ENCODE measurements around the gene PAK2. TPM values are rescaled to one million over a fixed set of nuclear protein-coding genes. Genes with fewer than 3 reads are reported as not detected.

Gene PAK2
- 56.3 TPM for polyA plus RNA-seq (2013, experiment 1 of 2)
- polyA plus RNA-seq (2013, experiment 2 of 2), result 52.5 TPM

DNA sequence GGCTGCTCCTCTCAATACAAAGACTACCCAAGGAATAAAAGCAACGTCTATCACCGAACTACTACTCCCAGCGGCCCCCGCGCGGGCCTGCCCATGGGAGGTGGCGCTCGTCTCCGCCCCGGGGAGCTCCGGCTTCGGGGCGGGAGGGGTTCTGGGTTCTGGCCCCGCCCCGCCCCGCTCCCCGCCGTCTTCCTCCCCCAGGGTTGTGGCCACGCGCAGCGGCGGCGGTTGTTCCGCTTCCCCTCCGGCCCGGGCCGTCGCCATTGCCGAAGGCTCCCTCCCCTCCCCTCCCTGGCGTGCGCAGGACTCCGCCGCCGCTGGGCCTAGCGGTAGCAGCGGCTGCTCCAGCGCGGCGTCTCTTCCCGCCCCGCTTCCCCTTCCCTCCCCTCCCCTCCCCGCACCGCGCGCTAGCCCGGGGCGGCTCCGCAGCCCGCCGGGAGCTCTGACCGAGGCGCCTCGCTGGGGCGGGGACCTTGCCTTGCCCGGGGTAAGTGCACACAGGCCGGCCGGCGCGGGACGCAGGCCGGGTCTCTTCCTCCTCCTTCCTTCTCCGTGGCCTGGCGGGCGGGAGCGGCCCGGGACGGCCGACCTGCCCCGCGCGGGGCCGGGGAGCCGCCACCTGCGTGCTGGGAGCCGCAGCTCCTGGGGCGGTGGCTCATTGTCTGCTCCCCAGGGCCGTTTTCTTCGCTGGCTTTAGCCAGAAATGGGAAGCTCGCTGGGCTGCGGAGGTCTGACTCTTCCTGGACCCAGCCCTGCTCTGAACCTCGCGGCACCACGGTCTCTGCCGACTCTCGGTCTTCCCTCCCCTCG lies at the start of gene PAK2:
Gene PAK2 (plus strand): TSS at position 187 of the 810 bp plus-strand sequence. CDS start 42,790 bp downstream, outside the sequence.
- peak within 1 kb of the TSS; percentile 94 for H3K27ac ChIP-seq (ENCODE audit: low read depth, low read length, severe bottlenecking)
- WGBS, 2 experiments (ENCODE audit: insufficient coverage in 2 of 2), result 0% methylated on average over 40 to 57 of the region's 86 CpGs
- peaks cover 9% of the 10 kb centered on the region for H3K36me3 ChIP-seq (ENCODE audit: control insufficient read depth, insufficient read depth, low read length)
- H3K9me3 ChIP-seq (ENCODE audit: control insufficient read depth, low read length), result no peaks in the 10 kb centered on the region
- H3K4me3 ChIP-seq (ENCODE audit: extremely low read depth, insufficient read depth, low read length, poor library complexity, severe bottlenecking), result peak within 1 kb of the TSS; percentile 97
- H3K4me1 ChIP-seq (ENCODE audit: control insufficient read depth, insufficient read depth, low read length, poor library complexity, severe bottlenecking), result no peaks in the 10 kb centered on the region

DNA sequence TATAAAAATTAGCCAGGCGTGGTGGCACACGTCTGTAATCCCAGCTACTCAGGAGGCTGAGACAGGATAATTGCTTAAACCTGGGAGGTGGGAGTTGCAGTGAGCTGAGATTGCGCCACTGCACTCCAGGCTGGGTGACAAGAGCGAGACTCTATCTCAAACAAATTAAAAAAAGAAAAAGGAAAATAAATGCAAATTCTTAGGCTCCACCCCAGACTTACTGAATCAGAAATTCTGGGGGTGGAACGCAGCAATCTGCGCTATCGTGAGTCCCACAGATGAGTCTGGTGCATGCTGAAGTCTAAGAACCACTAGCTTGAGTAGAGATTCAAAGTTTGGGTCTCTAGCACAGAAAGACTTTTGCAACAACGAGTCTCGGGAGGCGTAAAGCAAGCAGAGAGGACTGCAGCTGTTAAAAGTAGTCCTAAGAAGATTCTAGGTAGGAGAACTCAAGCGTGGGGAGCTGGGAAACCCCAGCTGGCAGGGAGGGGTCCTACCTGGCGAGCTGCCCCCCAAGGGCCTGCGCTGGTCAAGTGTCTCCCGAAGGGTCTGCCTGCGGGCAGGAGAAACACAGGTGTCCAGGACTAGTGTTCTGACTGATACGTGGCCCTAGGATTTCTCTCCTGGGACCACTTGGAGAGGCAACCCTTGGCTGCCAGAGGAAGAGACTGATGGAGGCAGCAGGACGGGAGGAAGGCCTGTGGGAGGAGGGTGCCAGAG lies 49.6 kb upstream of the PAK2 start:
- Histone ChIP-seq H3K27ac (ENCODE audit: low read depth, low read length, severe bottlenecking) (no peak overlapping the region), H3K36me3 (ENCODE audit: control insufficient read depth, insufficient read depth, low read length) (no peaks in the 10 kb centered on the region), H3K9me3 (ENCODE audit: control insufficient read depth, low read length) (no peaks in the 10 kb centered on the region), H3K4me1 (ENCODE audit: control insufficient read depth, insufficient read depth, low read length, poor library complexity, severe bottlenecking) (peaks cover 5% of the 10 kb centered on the region), H3K4me3 (ENCODE audit: extremely low read depth, insufficient read depth, low read length, poor library complexity, severe bottlenecking) (no peak overlapping the region)
- whole genome bisulfite sequencing, 2 experiments (ENCODE audit: insufficient coverage in 2 of 2), result 92 to 95% methylated on average over 13 to 15 of the region's 17 CpGs

DNA sequence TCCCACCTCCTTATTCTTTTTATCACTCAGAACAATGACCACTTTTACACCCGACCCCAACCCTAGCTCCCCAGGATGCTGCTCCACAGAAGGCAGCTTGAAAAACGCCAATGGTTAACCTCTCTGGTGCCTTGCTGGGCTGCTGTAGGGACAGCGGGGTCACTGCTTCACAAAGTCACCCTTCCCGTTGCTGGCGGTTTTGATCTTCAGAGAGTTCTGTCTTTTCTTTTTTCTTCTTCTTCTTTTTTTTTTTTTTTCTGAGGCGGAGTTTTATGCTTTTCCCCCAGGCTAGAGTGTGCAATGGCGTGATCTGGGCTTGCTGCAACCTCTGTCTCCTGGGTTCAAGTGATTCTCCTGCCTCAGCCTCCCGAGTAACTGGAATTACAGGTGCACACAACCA lies 48.3 kb upstream of the PAK2 start:
- no peaks in the 10 kb centered on the region for H3K36me3 ChIP-seq (ENCODE audit: control insufficient read depth, insufficient read depth, low read length)
- no peaks in the 10 kb centered on the region for H3K4me1 ChIP-seq (ENCODE audit: control insufficient read depth, insufficient read depth, low read length, poor library complexity, severe bottlenecking)
- no peak overlapping the region for H3K4me3 ChIP-seq (ENCODE audit: extremely low read depth, insufficient read depth, low read length, poor library complexity, severe bottlenecking)
- no peaks in the 10 kb centered on the region for H3K9me3 ChIP-seq (ENCODE audit: control insufficient read depth, low read length)
- WGBS, 2 experiments (ENCODE audit: insufficient coverage in 2 of 2), result 80 to 82% methylated on average over 7 of the region's 8 CpGs
- no peak overlapping the region for H3K27ac ChIP-seq (ENCODE audit: low read depth, low read length, severe bottlenecking)

DNA sequence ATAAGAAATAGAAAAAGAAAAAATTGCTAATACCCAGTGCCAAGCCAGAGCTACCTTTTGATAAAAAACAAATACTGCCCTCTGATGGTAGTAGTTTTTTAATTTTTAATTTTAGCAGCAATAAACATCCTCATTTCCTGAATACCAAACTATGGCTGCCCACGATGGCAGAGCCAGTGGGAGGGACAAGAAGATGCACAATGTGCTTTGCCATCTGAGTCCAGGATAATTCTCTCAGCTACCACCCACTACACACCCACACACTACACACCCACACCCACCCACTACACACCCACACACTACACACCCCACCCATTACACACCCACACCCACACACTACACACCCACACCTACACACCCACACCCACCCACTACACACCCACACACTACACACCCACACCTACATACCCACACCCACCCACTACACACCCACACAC lies 45.4 kb upstream of the PAK2 start:
- Histone ChIP-seq H3K9me3 (ENCODE audit: control insufficient read depth, low read length) (no peaks in the 10 kb centered on the region), H3K27ac (ENCODE audit: low read depth, low read length, severe bottlenecking) (no peak overlapping the region), H3K4me3 (ENCODE audit: extremely low read depth, insufficient read depth, low read length, poor library complexity, severe bottlenecking) (no peak overlapping the region), H3K4me1 (ENCODE audit: control insufficient read depth, insufficient read depth, low read length, poor library complexity, severe bottlenecking) (no peaks in the 10 kb centered on the region), H3K36me3 (ENCODE audit: control insufficient read depth, insufficient read depth, low read length) (no peaks in the 10 kb centered on the region)
- 83% methylated on average over 1 of the region's 1 CpG; no CpG with 5 or more reads in 1 of the 2 experiments for WGBS, 2 experiments (ENCODE audit: insufficient coverage in 2 of 2)

DNA sequence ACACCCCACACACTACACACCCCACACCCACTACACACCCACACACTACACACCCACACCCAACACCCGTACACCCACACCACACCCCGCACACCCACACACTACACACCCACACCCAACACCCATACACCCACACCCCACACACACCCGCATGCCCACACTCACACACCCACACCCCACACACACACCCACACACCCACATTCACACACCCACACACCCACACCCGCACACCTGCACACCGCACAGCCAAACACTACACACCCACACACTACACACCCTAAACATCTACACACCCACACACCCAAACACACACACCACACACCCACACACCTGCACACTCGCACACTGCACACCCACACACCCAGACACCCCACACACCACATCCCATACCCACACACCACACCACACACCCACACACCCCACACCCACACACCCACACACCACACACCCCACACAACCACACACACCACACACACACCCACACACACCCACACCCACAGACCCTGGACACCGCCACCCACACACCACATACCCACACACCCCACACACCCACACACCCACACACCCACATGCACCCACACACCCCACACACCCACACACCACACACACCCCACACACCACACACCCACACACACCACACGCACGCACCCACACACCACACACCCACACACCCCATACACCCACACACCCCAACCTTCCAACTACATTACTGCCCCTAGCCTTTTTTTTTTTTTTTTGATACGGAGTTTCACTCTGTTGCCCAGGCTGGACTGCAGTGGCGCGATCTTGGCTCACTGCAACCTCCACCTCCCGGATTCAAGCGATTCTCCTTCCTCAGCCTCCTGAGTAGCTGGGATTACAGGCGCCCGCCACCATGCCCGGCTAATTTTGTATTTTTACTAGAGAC lies 44.5 kb upstream of the PAK2 start:
- no peak overlapping the region for H3K27ac ChIP-seq (ENCODE audit: low read depth, low read length, severe bottlenecking)
- H3K9me3 ChIP-seq (ENCODE audit: control insufficient read depth, low read length), result no peaks in the 10 kb centered on the region
- H3K4me1 ChIP-seq (ENCODE audit: control insufficient read depth, insufficient read depth, low read length, poor library complexity, severe bottlenecking), result peaks cover 3% of the 10 kb centered on the region
- WGBS, 2 experiments (ENCODE audit: insufficient coverage in 2 of 2), result 91 to 100% methylated on average over 2 to 12 of the region's 17 CpGs
- H3K4me3 ChIP-seq (ENCODE audit: extremely low read depth, insufficient read depth, low read length, poor library complexity, severe bottlenecking), result no peak overlapping the region
- no peaks in the 10 kb centered on the region for H3K36me3 ChIP-seq (ENCODE audit: control insufficient read depth, insufficient read depth, low read length)

DNA sequence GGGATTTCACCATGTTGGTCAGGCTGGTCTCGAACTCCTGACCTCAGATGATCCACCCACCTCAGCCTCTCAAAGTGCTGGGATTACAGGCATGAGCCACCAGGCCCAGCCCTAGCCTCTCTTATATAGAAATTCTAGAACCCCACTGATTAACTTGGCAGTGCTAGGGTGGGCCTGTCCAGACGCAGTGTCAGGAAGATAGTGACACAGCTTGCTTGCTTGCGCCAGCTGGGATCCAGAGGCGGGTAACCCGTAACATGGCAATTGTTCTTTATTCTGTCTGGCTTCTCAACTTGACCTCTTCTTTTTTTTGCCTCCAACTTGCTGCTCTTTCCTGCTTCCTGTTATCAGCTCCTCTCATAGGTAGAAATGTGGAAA lies 43.8 kb upstream of the PAK2 start:
- Histone ChIP-seq H3K36me3 (ENCODE audit: control insufficient read depth, insufficient read depth, low read length) (no peaks in the 10 kb centered on the region), H3K27ac (ENCODE audit: low read depth, low read length, severe bottlenecking) (no peak overlapping the region)
- WGBS, 2 experiments (ENCODE audit: insufficient coverage in 2 of 2), result 95 to 100% methylated on average over 5 of the region's 5 CpGs

DNA sequence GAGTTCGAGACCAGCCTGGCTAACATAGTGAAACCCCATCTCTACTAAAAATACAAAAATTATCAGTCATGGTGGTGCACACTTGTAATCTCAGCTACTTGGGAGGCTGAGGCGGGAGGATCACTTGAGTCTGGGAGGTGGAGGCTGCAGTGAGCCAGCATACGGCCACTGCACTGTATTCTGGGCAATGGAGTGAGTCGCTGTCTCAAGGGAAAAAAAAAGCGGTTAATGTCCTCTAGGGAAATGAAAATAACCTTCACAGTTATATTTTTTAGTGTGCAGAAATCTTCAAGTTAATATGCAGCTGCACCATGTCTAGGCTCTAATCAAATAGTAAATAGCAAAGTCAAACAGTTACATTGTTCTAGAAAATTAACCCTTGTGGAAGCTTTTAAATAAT lies 42.4 kb upstream of the PAK2 start:
- Histone ChIP-seq H3K27ac (ENCODE audit: low read depth, low read length, severe bottlenecking) (no peak overlapping the region), H3K4me3 (ENCODE audit: extremely low read depth, insufficient read depth, low read length, poor library complexity, severe bottlenecking) (no peak overlapping the region), H3K36me3 (ENCODE audit: control insufficient read depth, insufficient read depth, low read length) (no peaks in the 10 kb centered on the region), H3K4me1 (ENCODE audit: control insufficient read depth, insufficient read depth, low read length, poor library complexity, severe bottlenecking) (peaks cover 3% of the 10 kb centered on the region), H3K9me3 (ENCODE audit: control insufficient read depth, low read length) (no peaks in the 10 kb centered on the region)
- WGBS, 2 experiments (ENCODE audit: insufficient coverage in 2 of 2), result 57 to 100% methylated on average over 1 to 2 of the region's 5 CpGs

More for the DNA sequence above, 43.8 kb upstream of the PAK2 start:
- Histone ChIP-seq H3K4me3 (ENCODE audit: extremely low read depth, insufficient read depth, low read length, poor library complexity, severe bottlenecking) (no peak overlapping the region), H3K4me1 (ENCODE audit: control insufficient read depth, insufficient read depth, low read length, poor library complexity, severe bottlenecking) (peaks cover 3% of the 10 kb centered on the region), H3K9me3 (ENCODE audit: control insufficient read depth, low read length) (no peaks in the 10 kb centered on the region)

DNA sequence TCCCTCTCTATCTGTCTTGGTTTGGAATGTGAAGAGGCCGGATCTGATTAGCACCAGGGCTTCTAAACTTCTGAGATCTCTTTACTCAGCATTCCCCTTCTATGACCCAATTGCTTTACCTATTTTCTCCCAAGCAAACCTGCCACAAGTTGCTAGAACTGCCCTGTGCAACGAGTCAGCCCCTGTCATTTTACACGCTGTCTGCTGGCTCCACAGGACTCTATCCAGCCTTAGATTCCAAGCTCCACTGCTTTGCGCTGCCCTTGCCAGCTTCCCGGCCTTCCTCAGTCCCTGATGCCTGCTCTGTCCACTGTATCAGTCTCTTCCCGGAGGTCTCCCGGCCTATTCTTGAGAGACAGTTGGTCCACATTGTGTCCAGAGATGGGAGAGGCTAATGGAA lies 39.9 kb upstream of the PAK2 start:
- Histone ChIP-seq H3K9me3 (ENCODE audit: control insufficient read depth, low read length) (no peaks in the 10 kb centered on the region), H3K4me3 (ENCODE audit: extremely low read depth, insufficient read depth, low read length, poor library complexity, severe bottlenecking) (no peak overlapping the region), H3K27ac (ENCODE audit: low read depth, low read length, severe bottlenecking) (peak overlapping the region; percentile 64), H3K36me3 (ENCODE audit: control insufficient read depth, insufficient read depth, low read length) (no peaks in the 10 kb centered on the region), H3K4me1 (ENCODE audit: control insufficient read depth, insufficient read depth, low read length, poor library complexity, severe bottlenecking) (peaks cover 3% of the 10 kb centered on the region)
- WGBS, 2 experiments (ENCODE audit: insufficient coverage in 2 of 2), result 81 to 85% methylated on average over 3 to 4 of the region's 7 CpGs

DNA sequence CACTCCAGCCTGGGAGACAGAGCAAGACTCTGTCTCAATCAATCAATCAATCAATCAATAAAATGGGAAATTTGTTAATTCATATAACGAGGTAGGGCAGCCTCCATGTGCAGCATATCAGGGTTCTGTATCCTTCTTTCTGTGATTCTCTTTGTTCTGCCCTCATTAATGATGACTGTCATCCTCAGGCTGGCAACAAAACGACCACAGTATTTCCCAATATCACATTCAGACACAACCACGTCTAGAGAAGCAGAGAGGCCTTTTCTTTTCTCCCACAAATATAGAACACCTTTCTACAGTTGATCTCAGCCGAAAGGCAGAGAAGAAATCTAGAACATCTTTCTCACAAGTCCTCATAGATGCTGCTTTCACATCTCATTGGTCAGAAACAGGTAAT lies 38.9 kb upstream of the PAK2 start:
- peaks cover 3% of the 10 kb centered on the region for H3K4me1 ChIP-seq (ENCODE audit: control insufficient read depth, insufficient read depth, low read length, poor library complexity, severe bottlenecking)
- H3K4me3 ChIP-seq (ENCODE audit: extremely low read depth, insufficient read depth, low read length, poor library complexity, severe bottlenecking), result no peak overlapping the region
- WGBS, 2 experiments (ENCODE audit: insufficient coverage in 2 of 2), result 93% methylated on average over 4 of the region's 4 CpGs
- H3K9me3 ChIP-seq (ENCODE audit: control insufficient read depth, low read length), result no peaks in the 10 kb centered on the region
- H3K36me3 ChIP-seq (ENCODE audit: control insufficient read depth, insufficient read depth, low read length), result no peaks in the 10 kb centered on the region
- H3K27ac ChIP-seq (ENCODE audit: low read depth, low read length, severe bottlenecking), result no peak overlapping the region

DNA sequence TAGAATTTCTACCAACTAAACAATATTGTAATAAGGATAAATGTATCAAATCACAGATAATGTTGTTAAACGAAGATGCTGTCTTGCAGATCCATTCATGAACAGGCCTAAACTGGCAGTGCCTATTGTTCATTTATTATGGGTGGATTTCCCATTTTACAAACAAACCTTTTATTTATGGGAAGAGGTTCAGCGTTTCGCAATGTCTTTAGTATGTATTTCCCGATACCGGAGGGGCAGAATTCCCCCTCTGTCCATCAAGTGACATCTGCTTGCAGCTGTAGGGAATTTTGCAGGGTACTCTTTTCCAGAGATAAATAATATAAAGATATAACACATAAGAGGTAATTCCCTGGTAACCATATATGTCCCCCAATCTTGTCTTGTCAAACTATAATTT lies 33.3 kb upstream of the PAK2 start:
- Histone ChIP-seq H3K36me3 (ENCODE audit: control insufficient read depth, insufficient read depth, low read length) (no peaks in the 10 kb centered on the region), H3K9me3 (ENCODE audit: control insufficient read depth, low read length) (no peaks in the 10 kb centered on the region), H3K4me3 (ENCODE audit: extremely low read depth, insufficient read depth, low read length, poor library complexity, severe bottlenecking) (no peak overlapping the region), H3K4me1 (ENCODE audit: control insufficient read depth, insufficient read depth, low read length, poor library complexity, severe bottlenecking) (no peaks in the 10 kb centered on the region), H3K27ac (ENCODE audit: low read depth, low read length, severe bottlenecking) (no peak overlapping the region)
- no CpG with 5 or more reads among the region's 5 CpGs for WGBS, 2 experiments (ENCODE audit: insufficient coverage in 2 of 2)

All from mesodermal cell (in vitro differentiated cells).